ENCODE results near the gene DUS1L.

DNA sequence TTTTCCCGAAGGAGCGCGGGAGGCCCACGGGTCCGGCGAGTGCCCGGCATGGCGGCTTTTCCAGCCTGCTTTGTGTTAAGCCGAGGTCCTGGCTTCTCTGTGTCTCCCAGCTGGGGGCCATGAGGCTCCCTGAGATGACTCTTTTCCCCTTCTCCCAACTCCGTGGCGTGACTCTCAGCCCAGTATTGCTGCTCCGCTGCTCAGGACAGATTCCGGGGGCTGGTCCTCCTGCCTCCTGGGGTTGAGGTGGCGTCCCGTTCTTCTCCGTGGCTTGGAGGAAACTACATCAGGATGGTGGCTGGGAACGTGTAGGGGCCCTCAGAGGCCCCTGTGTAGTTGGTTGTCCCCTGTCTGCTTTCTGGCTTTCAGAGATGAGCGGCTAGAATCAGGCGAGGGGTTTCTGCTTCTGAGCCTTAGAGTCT is 13.0 kb downstream of the DUS1L start:
- TF ChIP-seq, protein P1, sequence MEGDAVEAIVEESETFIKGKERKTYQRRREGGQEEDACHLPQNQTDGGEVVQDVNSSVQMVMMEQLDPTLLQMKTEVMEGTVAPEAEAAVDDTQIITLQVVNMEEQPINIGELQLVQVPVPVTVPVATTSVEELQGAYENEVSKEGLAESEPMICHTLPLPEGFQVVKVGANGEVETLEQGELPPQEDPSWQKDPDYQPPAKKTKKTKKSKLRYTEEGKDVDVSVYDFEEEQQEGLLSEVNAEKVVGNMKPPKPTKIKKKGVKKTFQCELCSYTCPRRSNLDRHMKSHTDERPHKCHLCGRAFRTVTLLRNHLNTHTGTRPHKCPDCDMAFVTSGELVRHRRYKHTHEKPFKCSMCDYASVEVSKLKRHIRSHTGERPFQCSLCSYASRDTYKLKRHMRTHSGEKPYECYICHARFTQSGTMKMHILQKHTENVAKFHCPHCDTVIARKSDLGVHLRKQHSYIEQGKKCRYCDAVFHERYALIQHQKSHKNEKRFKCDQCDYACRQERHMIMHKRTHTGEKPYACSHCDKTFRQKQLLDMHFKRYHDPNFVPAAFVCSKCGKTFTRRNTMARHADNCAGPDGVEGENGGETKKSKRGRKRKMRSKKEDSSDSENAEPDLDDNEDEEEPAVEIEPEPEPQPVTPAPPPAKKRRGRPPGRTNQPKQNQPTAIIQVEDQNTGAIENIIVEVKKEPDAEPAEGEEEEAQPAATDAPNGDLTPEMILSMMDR (optimal IDR thresholded peaks at IDR 0.05 in 1 of 3, IDR thresholded peaks at IDR 0.05 in 1 of 3, conservative IDR thresholded peaks at IDR 0.05 in 1 of 3; ENCODE audit: extremely low read depth in 1 of 3, insufficient read depth in 2 of 3, low read length in 3 of 3), result no peak
- TF ChIP-seq EZH2 (IDR thresholded peaks at IDR 0.05; ENCODE audit: low read length), result no peak

Measured in keratinocyte (primary cell).